Keratinocyte (primary cell): ENCODE measurements around the gene SPR.

Experiments used
- CTCF ChIP-seq, 3 experiments: IDR thresholded peaks in 1 of 3; conservative IDR thresholded peaks in 1 of 3; optimal IDR thresholded peaks in 1 of 3; 2 replicates in 2 of 3; 3 replicates in 1 of 3; pipeline versions ENCODE3 to v1.5.1; 2011; ENCODE audit warnings: low read length in 3 of 3, mild to moderate bottlenecking in 3 of 3, moderate library complexity in 2 of 3, control low read depth in 1 of 3, inconsistent platforms in 1 of 3; ENCODE audit not compliant: insufficient read depth in 2 of 3; ENCODE audit errors: extremely low read depth in 1 of 3
- EZH2 ChIP-seq: IDR thresholded peaks from one replicate; pipeline ENCODE4 v1.6.1; 2012; ENCODE audit warnings: inconsistent platforms, mild to moderate bottlenecking, low read length, moderate library complexity

GRCh38 chr2:72917138-72917876, 30.1 kb downstream of the SPR start, which contains the start of gene EMX1:
- no peak for TF ChIP-seq CTCF (optimal IDR thresholded peaks at IDR 0.05 in 1 of 3, IDR thresholded peaks at IDR 0.05 in 1 of 3, conservative IDR thresholded peaks at IDR 0.05 in 1 of 3; ENCODE audit: extremely low read depth in 1 of 3, insufficient read depth in 2 of 3, low read length in 3 of 3)
- no peak for TF ChIP-seq EZH2
